H7 (cell line): ENCODE results near the gene PLAA. TPM values are rescaled to one million over a fixed set of nuclear protein-coding genes. Genes with fewer than 3 reads are reported as not detected.
A peak's percentile ranks its signal among the peaks of the same experiment; 100 is the strongest.

Experiments used
- DNase-seq: peaks from one replicate; pipeline ENCODE4 v3.0.0; 2012
- H3K27me3 ChIP-seq: 2 replicates; pipeline ENCODE4 v1.6.0; 2011; ENCODE audit warnings: mild to moderate bottlenecking, low read length; ENCODE audit not compliant: control insufficient read depth, insufficient read depth
- H3K36me3 ChIP-seq: replicated peaks from 2 replicates; pipeline ENCODE4 v1.5.1; 2011; ENCODE audit warnings: low read length; ENCODE audit not compliant: control insufficient read depth, insufficient read depth
- H3K4me3 ChIP-seq: 2 replicates; pipeline ENCODE4 v1.5.1; 2011; ENCODE audit warnings: low read depth, mild to moderate bottlenecking, control low read depth, low read length, moderate library complexity; ENCODE audit not compliant: insufficient read depth
- total RNA-seq: library from RNA; depleted of rRNA; stranded (reverse); fragments of >200 nt; shearing (Covaris generic); gene quantifications from 2 replicates; pipeline ENCODE4 v1.2.3, GENCODE V29; 2014

Gene PLAA
- total RNA-seq, 1 experiment from 2014 or later, result 44.6 TPM

- DNase-seq, result no peak
- Histone ChIP-seq H3K4me3 (no peak overlapping the region), H3K27me3 (no peaks in the 10 kb centered on the region), H3K36me3 (no peaks in the 10 kb centered on the region)
Observed at GRCh38 chr9:26949637-26950069, 2.6 kb upstream of the PLAA start.

- H3K4me3 ChIP-seq, result peak overlapping the region; percentile 98
- H3K36me3 ChIP-seq, result no peaks in the 10 kb centered on the region
- no peaks in the 10 kb centered on the region for H3K27me3 ChIP-seq
- DNase-seq, result peak; percentile 40
Observed at GRCh38 chr9:26947736-26948135, 694 bp upstream of the PLAA start.

- peak; percentile 22 for DNase-seq
- H3K27me3 ChIP-seq, result no peaks in the 10 kb centered on the region
- no peaks in the 10 kb centered on the region for H3K36me3 ChIP-seq
- H3K4me3 ChIP-seq, result peak overlapping the region; percentile 98
Observed at GRCh38 chr9:26945591-26945990, 1.5 kb downstream of the PLAA start.

- DNase-seq, result no peak
- Histone ChIP-seq H3K4me3 (no peak overlapping the region), H3K27me3 (no peaks in the 10 kb centered on the region), H3K36me3 (no peaks in the 10 kb centered on the region)
Observed at GRCh38 chr9:26940779-26941178, 6.3 kb downstream of the PLAA start.

- DNase-seq, result no peak
- Histone ChIP-seq H3K4me3 (no peak overlapping the region), H3K27me3 (no peaks in the 10 kb centered on the region)
Observed at GRCh38 chr9:26939955-26940711, 6.9 kb downstream of the PLAA start.

GRCh38 chr9:26937816-26938371 lies 9.1 kb downstream of the PLAA start:
- H3K4me3 ChIP-seq, result no peak overlapping the region
- no peaks in the 10 kb centered on the region for H3K27me3 ChIP-seq
- H3K36me3 ChIP-seq, result 0 out of 2 replicates have a peak, but pooled peaks cover 2% of the 10 kb centered on the region
- no peak for DNase-seq

More at GRCh38 chr9:26939955-26940711, 6.9 kb downstream of the PLAA start:
- no peaks in the 10 kb centered on the region for H3K36me3 ChIP-seq

- no peaks in the 10 kb centered on the region for H3K27me3 ChIP-seq
- no peak overlapping the region for H3K4me3 ChIP-seq
- H3K36me3 ChIP-seq, result 0 out of 2 replicates have a peak, but pooled peaks cover 2% of the 10 kb centered on the region
- DNase-seq, result no peak
Observed at GRCh38 chr9:26935847-26936246, 11.2 kb downstream of the PLAA start.

GRCh38 chr9:26928902-26929495 lies 18.0 kb downstream of the PLAA start:
- peaks cover 23% of the 10 kb centered on the region for H3K36me3 ChIP-seq
- H3K27me3 ChIP-seq, result no peaks in the 10 kb centered on the region
- no peak overlapping the region for H3K4me3 ChIP-seq
- no peak for DNase-seq

- H3K4me3 ChIP-seq, result no peak overlapping the region
- no peaks in the 10 kb centered on the region for H3K27me3 ChIP-seq
- H3K36me3 ChIP-seq, result peaks cover 31% of the 10 kb centered on the region
- DNase-seq, result no peak
Observed at GRCh38 chr9:26925609-26926008, 21.4 kb downstream of the PLAA start.

GRCh38 chr9:26919698-26920097 lies 27.3 kb downstream of the PLAA start:
- Histone ChIP-seq H3K4me3 (no peak overlapping the region), H3K27me3 (no peaks in the 10 kb centered on the region), H3K36me3 (peaks cover 36% of the 10 kb centered on the region)
- no peak for DNase-seq

- peaks cover 14% of the 10 kb centered on the region for H3K36me3 ChIP-seq
- H3K4me3 ChIP-seq, result no peak overlapping the region
- DNase-seq, result no peak
- no peaks in the 10 kb centered on the region for H3K27me3 ChIP-seq
Observed at GRCh38 chr9:26913138-26913668, 33.8 kb downstream of the PLAA start.

- Histone ChIP-seq H3K27me3 (no peaks in the 10 kb centered on the region), H3K4me3 (no peak overlapping the region), H3K36me3 (peaks cover 12% of the 10 kb centered on the region)
- no peak for DNase-seq
Observed at GRCh38 chr9:26904671-26905070, 42.4 kb downstream of the PLAA start.

GRCh38 chr9:26904070-26904469 lies 43.0 kb downstream of the PLAA start:
- Histone ChIP-seq H3K4me3 (no peak overlapping the region), H3K36me3 (peaks cover 12% of the 10 kb centered on the region), H3K27me3 (no peaks in the 10 kb centered on the region)
- DNase-seq, result no peak

GRCh38 chr9:26893030-26893676 lies 53.9 kb downstream of the PLAA start:
- Histone ChIP-seq H3K36me3 (no peaks in the 10 kb centered on the region), H3K27me3 (no peaks in the 10 kb centered on the region), H3K4me3 (peak overlapping the region; percentile 99)
- DNase-seq, result no peak
